Colonic mucosa (tissue), 4 donors: ENCODE measurements around the gene NDUFS7. TPM values are rescaled to one million over a fixed set of nuclear protein-coding genes. Genes with fewer than 3 reads are reported as not detected.

Experiments used
- DNase-seq: peaks from one replicate; pipeline ENCODE4 v3.0.0-alpha.2; 2020
- H3K27ac ChIP-seq: fragments of 200-600 bp; one replicate; pipeline ENCODE4 v1.8.0; 2021
- H3K27me3 ChIP-seq: fragments of 200-600 bp; one replicate; pipeline ENCODE4 v1.8.0; 2021
- H3K36me3 ChIP-seq: fragments of 200-600 bp; one replicate; pipeline ENCODE4 v1.8.0; 2021
- H3K4me1 ChIP-seq: fragments of 200-600 bp; one replicate; pipeline ENCODE4 v1.8.0; 2021; ENCODE audit warnings: mild to moderate bottlenecking
- H3K4me3 ChIP-seq: fragments of 200-600 bp; one replicate; pipeline ENCODE4 v1.8.0; 2021
- H3K9ac ChIP-seq, 2 donors: one replicate each; pipeline ENCODE4 v1.7.0; 2013; ENCODE audit warnings: control low read depth in 2 of 2, low read depth in 2 of 2, low read length in 2 of 2
- H3K9me3 ChIP-seq: fragments of 200-600 bp; one replicate; pipeline ENCODE4 v1.8.0; 2021
- CTCF ChIP-seq: fragments of 200-600 bp; IDR thresholded peaks from one replicate; pipeline ENCODE4 v1.8.0; 2022; ENCODE audit warnings: antibody characterized with exemption, mild to moderate bottlenecking
- intact Hi-C: fragments of 100-400 bp; cut with DNase I; formaldehyde crosslinking; loops from one replicate; pipeline ENCODE4 v1.14.1; 2022
- total RNA-seq, 2 donors: library from RNA; stranded (reverse); fragmentation: NEBNext Ultra II Directional in 1 of 2; extraction: Animal tissue kit (Norgen Biotek cat#: 25700) in 1 of 2; gene quantifications; one replicate each; pipeline ENCODE4 v1.2.1, GENCODE V29; 2021
- donor health status: healthy.
- donor health status: DM: no; HTN: no; CAD: no.
- donor health status: DM: no; HTN: no; CAD: no.

NDUFS7 gene
- total RNA-seq, 2 donors from 2014 or later: 192 to 244 TPM

DNA sequence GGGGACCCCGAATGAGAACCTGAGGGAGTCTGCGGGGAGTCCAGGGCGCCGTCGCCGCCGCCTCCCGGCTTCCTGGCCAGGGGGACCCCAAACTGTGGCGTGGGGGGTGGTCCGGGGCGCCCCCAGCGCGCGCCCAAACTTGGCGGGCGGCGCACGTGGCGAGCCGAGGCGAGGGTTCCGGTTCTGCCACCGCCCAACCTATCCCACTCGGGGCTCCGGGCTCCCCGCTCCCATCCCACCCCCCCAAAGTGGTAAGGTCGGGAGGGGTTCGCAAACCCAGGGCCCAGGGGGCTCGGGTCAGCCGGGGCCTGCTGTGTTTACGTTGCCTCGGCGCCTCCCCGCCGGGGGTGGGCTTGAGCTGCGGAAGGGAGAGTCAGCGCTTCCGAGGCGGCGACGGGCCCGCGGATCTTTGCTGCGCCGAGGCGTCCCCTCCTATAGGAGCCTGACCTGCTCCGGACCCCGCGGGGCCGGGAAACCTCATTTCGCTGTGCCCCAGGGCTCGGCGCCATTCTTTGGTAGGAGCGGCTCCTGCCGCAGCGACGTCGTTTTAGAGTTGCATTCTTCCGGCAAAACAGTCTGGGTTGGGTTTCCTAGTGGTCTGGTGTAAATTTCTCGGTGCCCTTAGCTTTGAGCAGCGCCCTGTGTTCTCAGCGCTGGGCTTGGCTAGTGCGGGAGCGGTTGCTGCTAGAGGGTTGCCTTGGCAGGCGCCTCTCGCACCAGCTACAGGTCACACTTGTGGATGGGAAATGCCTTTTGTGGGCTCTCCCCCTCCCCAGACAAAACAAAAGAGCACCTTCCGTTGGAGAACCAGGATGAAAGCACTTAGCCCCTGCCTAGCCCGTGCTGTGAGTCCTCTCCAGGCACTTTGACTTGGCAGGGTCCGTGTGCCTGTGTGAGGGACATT, 24.8 kb downstream of the NDUFS7 start:
- H3K27ac ChIP-seq: peak overlapping the region; percentile 89
- H3K9me3 ChIP-seq: no peaks in the 10 kb centered on the region
- peaks cover 31% of the 10 kb centered on the region for H3K4me1 ChIP-seq
- H3K27me3 ChIP-seq: no peaks in the 10 kb centered on the region
- H3K9ac ChIP-seq: peak overlapping the region; percentile 93 to 94
- intact Hi-C loops: no loop called here
- TF ChIP-seq CTCF: no peak
- H3K36me3 ChIP-seq: no peaks in the 10 kb centered on the region
- peak; percentile 50 for DNase-seq
- peak overlapping the region; percentile 99 for H3K4me3 ChIP-seq

DNA sequence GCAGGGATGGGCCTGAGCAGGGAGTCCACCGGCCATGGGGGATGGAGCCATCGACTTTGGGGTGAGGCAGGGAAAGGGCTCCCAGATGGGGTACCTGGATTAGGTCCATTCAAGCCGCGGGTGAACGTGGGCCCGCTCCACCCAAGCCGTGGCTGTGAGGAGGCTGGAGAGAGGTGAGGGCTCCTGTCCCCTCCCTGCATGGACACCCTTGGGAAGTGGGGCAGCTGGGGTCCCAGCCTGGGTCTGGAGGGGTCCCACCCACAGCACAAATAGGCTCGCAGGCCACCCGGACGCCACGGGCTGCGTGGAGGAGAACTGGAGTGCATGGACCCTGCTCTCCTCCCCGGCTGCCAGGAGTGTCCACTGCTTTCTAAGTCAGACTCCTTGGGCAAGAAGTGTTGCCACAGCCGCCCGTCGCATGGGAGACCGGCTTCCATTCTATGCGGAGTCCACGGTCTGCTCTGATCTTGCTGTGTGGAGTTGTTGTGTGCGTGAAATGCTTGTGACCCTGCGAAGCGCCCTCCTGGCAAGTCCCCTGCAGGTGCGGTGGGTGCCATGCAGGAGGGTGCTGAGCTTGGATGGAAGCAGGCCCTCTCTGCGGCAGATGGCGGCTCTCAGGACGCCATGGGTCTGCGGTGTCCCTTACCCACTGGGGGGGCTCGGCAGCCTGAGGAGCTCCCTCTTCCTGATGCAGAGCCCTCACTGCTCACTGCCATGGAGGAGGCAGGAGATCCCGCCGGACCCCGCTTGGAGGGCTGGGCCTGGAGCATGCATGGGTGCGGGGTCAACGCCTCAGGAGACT, 25.7 kb downstream of the NDUFS7 start:
- intact Hi-C loops: no loop called here
- Histone ChIP-seq H3K9me3 (no peaks in the 10 kb centered on the region), H3K9ac (peak overlapping the region; percentile 93 to 94), H3K4me3 (peak overlapping the region; percentile 99), H3K27ac (peak overlapping the region; percentile 89), H3K36me3 (no peaks in the 10 kb centered on the region), H3K4me1 (peaks cover 32% of the 10 kb centered on the region), H3K27me3 (no peaks in the 10 kb centered on the region)
- no peak for TF ChIP-seq CTCF
- DNase-seq: no peak

DNA sequence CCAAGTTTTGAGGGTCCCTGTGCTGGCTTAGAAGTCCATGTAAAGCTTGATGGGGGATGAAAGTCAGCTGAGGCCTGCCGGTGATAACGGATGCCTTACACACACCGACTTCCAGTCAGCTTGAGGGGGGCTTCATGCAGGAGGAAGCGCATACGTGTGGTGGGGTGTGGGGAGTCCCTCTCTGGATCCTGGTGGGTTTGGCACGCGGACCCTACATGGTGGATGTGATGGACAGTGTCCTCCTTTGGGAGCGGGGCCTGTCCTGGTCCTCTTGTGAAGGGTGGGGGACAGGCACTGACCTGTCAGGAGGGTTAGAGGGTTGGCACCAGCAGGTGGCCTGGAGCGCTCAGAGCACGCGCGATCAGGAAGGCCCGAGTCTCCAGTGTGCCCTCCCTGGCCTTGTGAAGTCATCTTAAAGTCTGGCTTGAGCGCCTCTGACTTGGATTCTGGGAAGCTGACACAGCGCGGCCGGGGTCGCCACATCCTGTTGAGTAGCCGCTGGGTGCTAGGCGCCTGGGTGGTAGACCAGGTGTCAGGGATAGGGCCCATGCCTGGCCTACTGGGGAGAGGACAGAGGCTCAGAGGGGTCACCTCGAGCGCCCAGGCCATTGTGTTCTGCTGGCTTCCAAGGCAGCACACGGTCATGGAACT, 26.6 kb downstream of the NDUFS7 start:
- H3K4me1 ChIP-seq: peaks cover 36% of the 10 kb centered on the region
- DNase-seq: no peak

DNA sequence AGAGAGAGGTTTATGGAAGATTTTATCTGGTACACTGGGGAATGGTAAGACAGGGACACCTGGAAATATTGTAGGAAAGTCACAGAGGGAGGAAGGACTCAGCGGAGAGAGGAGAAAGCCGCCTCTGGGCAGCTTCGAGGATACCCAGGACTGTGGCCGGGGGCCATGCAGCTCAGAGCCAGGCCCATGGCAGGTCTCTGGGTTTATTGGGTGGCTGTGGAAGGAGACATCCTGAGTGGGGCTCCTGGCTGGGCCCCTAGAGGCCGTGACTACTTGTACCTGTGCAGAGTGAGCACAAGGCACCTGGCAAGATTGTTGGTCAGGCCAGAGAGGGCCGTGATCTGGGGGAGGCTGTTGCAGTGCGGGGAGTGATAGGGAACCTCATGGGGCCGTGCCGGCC, 27.1 kb downstream of the NDUFS7 start:
- Histone ChIP-seq H3K4me3 (no peak overlapping the region), H3K27ac (no peak overlapping the region), H3K9ac (peak overlapping the region in 1 of 2 donors; percentile 8), H3K4me1 (peaks cover 40% of the 10 kb centered on the region), H3K27me3 (no peaks in the 10 kb centered on the region), H3K36me3 (no peaks in the 10 kb centered on the region), H3K9me3 (no peaks in the 10 kb centered on the region)
- no peak for TF ChIP-seq CTCF
- intact Hi-C loops: no loop called here
- DNase-seq: no peak

More for the DNA sequence above, 26.6 kb downstream of the NDUFS7 start:
- Histone ChIP-seq H3K9me3 (no peaks in the 10 kb centered on the region), H3K4me3 (no peak overlapping the region), H3K9ac (peak overlapping the region in 1 of 2 donors; percentile 21), H3K36me3 (no peaks in the 10 kb centered on the region), H3K27ac (no peak overlapping the region), H3K27me3 (no peaks in the 10 kb centered on the region)
- intact Hi-C loops: no loop called here
- TF ChIP-seq CTCF: no peak
